HEK293 (cell line): Measurements from ENCODE around the gene PPP2CA.

Experiments
- EGR2 ChIP-seq: fragments of 450-650 bp; formaldehyde crosslinking; IDR thresholded peaks from 2 replicates; pipeline ENCODE4 v1.5.1; 2016; ENCODE audit warnings: low read depth, missing biosample characterization, missing genetic modification characterization
- HOXD13 ChIP-seq: sonication (generic); formaldehyde crosslinking; IDR thresholded peaks from 2 replicates; pipeline ENCODE4 v1.8.0; 2022; ENCODE audit warnings: missing genetic modification reagents, borderline replicate concordance
- IKZF3 ChIP-seq: fragments of 450-650 bp; IDR thresholded peaks from 2 replicates; pipeline ENCODE4 v1.5.0; 2018; ENCODE audit warnings: missing biosample characterization, mild to moderate bottlenecking, missing genetic modification characterization, moderate library complexity
- MZF1 ChIP-seq: fragments of 450-650 bp; formaldehyde crosslinking; IDR thresholded peaks from 2 replicates; pipeline ENCODE4 v1.5.1; 2017; ENCODE audit warnings: missing biosample characterization, missing genetic modification characterization, borderline replicate concordance
- OSR2 ChIP-seq: fragments of 450-650 bp; formaldehyde crosslinking; IDR thresholded peaks from 2 replicates; pipeline ENCODE4 v1.5.1; 2016; ENCODE audit warnings: missing biosample characterization, missing genetic modification characterization
- RBAK ChIP-seq: fragments of 450-650 bp; formaldehyde crosslinking; IDR thresholded peaks from 2 replicates; pipeline ENCODE4 v1.5.1; 2016; ENCODE audit warnings: missing biosample characterization, missing genetic modification characterization
- SALL2 ChIP-seq: fragments of 450-650 bp; formaldehyde crosslinking; IDR thresholded peaks from 2 replicates; pipeline ENCODE4 v1.5.0; 2017; ENCODE audit warnings: missing biosample characterization, mild to moderate bottlenecking, missing genetic modification characterization, borderline replicate concordance
- SETDB1 ChIP-seq: IDR thresholded peaks from one replicate; pipeline ENCODE4 v1.6.1; 2017; ENCODE audit warnings: mild to moderate bottlenecking, low read length, moderate library complexity, mixed read lengths; ENCODE audit not compliant: insufficient read length
- SP2 ChIP-seq: fragments of 450-650 bp; formaldehyde crosslinking; IDR thresholded peaks from 2 replicates; pipeline ENCODE4 v1.5.1; 2016; ENCODE audit warnings: missing biosample characterization, missing genetic modification characterization
- WT1 ChIP-seq: fragments of 450-650 bp; formaldehyde crosslinking; IDR thresholded peaks from 2 replicates; pipeline ENCODE4 v1.5.1; 2016; ENCODE audit warnings: missing biosample characterization, missing genetic modification characterization
- ZBTB21 ChIP-seq: fragments of 450-650 bp; formaldehyde crosslinking; IDR thresholded peaks from 2 replicates; pipeline ENCODE4 v1.5.1; 2017; ENCODE audit warnings: missing biosample characterization, missing genetic modification characterization
- ZBTB26 ChIP-seq: fragments of 450-650 bp; formaldehyde crosslinking; optimal IDR thresholded peaks from 2 replicates; pipeline ENCODE3; 2016; ENCODE audit warnings: missing biosample characterization, mild to moderate bottlenecking, missing genetic modification characterization
- ZBTB49 ChIP-seq: fragments of 450-650 bp; formaldehyde crosslinking; IDR thresholded peaks from 2 replicates; pipeline ENCODE4 v1.5.1; 2016; ENCODE audit warnings: missing biosample characterization, missing genetic modification characterization, low read depth
- ZFP69B ChIP-seq: fragments of 450-650 bp; formaldehyde crosslinking; IDR thresholded peaks from 2 replicates; pipeline ENCODE4 v1.5.1; 2016; ENCODE audit warnings: missing biosample characterization, missing genetic modification characterization
- ZNF148 ChIP-seq: fragments of 450-650 bp; formaldehyde crosslinking; IDR thresholded peaks from 2 replicates; pipeline ENCODE4 v1.5.0; 2017; ENCODE audit warnings: missing biosample characterization, missing genetic modification characterization, borderline replicate concordance
- ZNF184 ChIP-seq: fragments of 450-650 bp; IDR thresholded peaks from 2 replicates; pipeline ENCODE4 v1.5.1; 2018; ENCODE audit warnings: missing biosample characterization, mild to moderate bottlenecking, missing genetic modification characterization
- ZNF280C ChIP-seq: fragments of 450-650 bp; formaldehyde crosslinking; IDR thresholded peaks from 2 replicates; pipeline ENCODE4 v1.5.1; 2016; ENCODE audit warnings: missing biosample characterization, missing genetic modification characterization
- ZNF292 ChIP-seq: fragments of 450-650 bp; formaldehyde crosslinking; IDR thresholded peaks from 2 replicates; pipeline ENCODE4 v1.5.1; 2016; ENCODE audit warnings: low read depth, missing biosample characterization, missing genetic modification characterization, borderline replicate concordance
- ZNF416 ChIP-seq: fragments of 450-650 bp; formaldehyde crosslinking; IDR thresholded peaks from 2 replicates; pipeline ENCODE4 v1.5.1; 2016; ENCODE audit warnings: missing biosample characterization, missing genetic modification characterization
- ZNF426 ChIP-seq: fragments of 450-650 bp; formaldehyde crosslinking; IDR thresholded peaks from 2 replicates; pipeline ENCODE4 v1.5.1; 2017; ENCODE audit warnings: missing biosample characterization, missing genetic modification characterization, mild to moderate bottlenecking, inconsistent platforms, moderate library complexity
- ZNF501 ChIP-seq: fragments of 450-650 bp; formaldehyde crosslinking; IDR thresholded peaks from 2 replicates; pipeline ENCODE4 v1.5.1; 2016; ENCODE audit warnings: missing biosample characterization, missing genetic modification characterization
- ZNF513 ChIP-seq: fragments of 450-650 bp; IDR thresholded peaks from 2 replicates; pipeline ENCODE4 v1.5.1; 2018; ENCODE audit warnings: missing biosample characterization, missing genetic modification characterization
- ZNF514 ChIP-seq: fragments of 450-650 bp; formaldehyde crosslinking; IDR thresholded peaks from 2 replicates; pipeline ENCODE4 v1.5.1; 2016; ENCODE audit warnings: missing biosample characterization, missing genetic modification characterization
- ZNF654 ChIP-seq: fragments of 450-650 bp; formaldehyde crosslinking; IDR thresholded peaks from 2 replicates; pipeline ENCODE4 v1.5.1; 2016; ENCODE audit warnings: low read depth, missing biosample characterization, missing genetic modification characterization
- ZNF658 ChIP-seq: fragments of 450-650 bp; formaldehyde crosslinking; IDR thresholded peaks from 2 replicates; pipeline ENCODE4; 2016; ENCODE audit warnings: missing biosample characterization, missing genetic modification characterization
- ZNF768 ChIP-seq: fragments of 450-650 bp; formaldehyde crosslinking; IDR thresholded peaks from 2 replicates; pipeline ENCODE4 v1.5.1; 2018; ENCODE audit warnings: missing biosample characterization, mild to moderate bottlenecking, missing genetic modification characterization
- ZSCAN23 ChIP-seq: fragments of 450-650 bp; formaldehyde crosslinking; IDR thresholded peaks from 2 replicates; pipeline ENCODE4 v1.5.1; 2016; ENCODE audit warnings: missing biosample characterization, missing genetic modification characterization
- ZSCAN5A ChIP-seq: fragments of 450-650 bp; formaldehyde crosslinking; IDR thresholded peaks from 2 replicates; pipeline ENCODE4 v1.5.1; 2016; ENCODE audit warnings: missing biosample characterization, missing genetic modification characterization

Gene PPP2CA

GRCh38 chr5:134176511-134177368 lies 49.1 kb downstream of the PPP2CA start, which contains the start of gene SKP1 (continued):
- no peak for TF ChIP-seq ZNF654 (tag by site-specific recombination)
- TF ChIP-seq ZFP69B (tag by site-specific recombination), result peak; percentile 47; the same call in 1 of the 2 replicates
- TF ChIP-seq EGR2 (tag by site-specific recombination), result peak; percentile 3; the same call in 1 of the 2 replicates
- no peak for TF ChIP-seq ZNF416 (tag by site-specific recombination)
- TF ChIP-seq ZBTB21 (tag by site-specific recombination), result 0 out of 2 replicates have a peak, but pooled peaks have one; percentile 6
- peak; percentile 70 for TF ChIP-seq ZBTB26 (tag by site-specific recombination)
- TF ChIP-seq ZNF292 (tag by site-specific recombination), result no peak
- peak; percentile 98 for TF ChIP-seq ZNF501
- peak; percentile 84; the same call in 1 of the 2 replicates for TF ChIP-seq HOXD13 (CRISPR knock-in tag)
- 0 out of 2 replicates have a peak, but pooled peaks have one; percentile 50 for TF ChIP-seq ZSCAN23 (tag by site-specific recombination)
- no peak for TF ChIP-seq ZNF184 (tag by site-specific recombination)
- peak; percentile 66 for TF ChIP-seq SP2 (tag by site-specific recombination)
- no peak for TF ChIP-seq ZNF768 (tag by site-specific recombination)
- no peak for TF ChIP-seq ZNF280C (tag by site-specific recombination)
- TF ChIP-seq ZSCAN5A, result peak; percentile 79; the same call in 1 of the 2 replicates
- no peak for TF ChIP-seq RBAK
- TF ChIP-seq ZNF513 (tag by site-specific recombination), result no peak
- no peak; the same call in 1 of the 2 replicates for TF ChIP-seq OSR2
- no peak for TF ChIP-seq ZNF148 (tag by site-specific recombination)
- TF ChIP-seq SETDB1, result no peak
- TF ChIP-seq ZNF426 (tag by site-specific recombination), result no peak
- TF ChIP-seq IKZF3, result no peak
- TF ChIP-seq ZNF514 (tag by site-specific recombination), result no peak
- TF ChIP-seq WT1, result no peak
- TF ChIP-seq MZF1, result no peak
- no peak for TF ChIP-seq SALL2 (tag by site-specific recombination)
- 0 out of 2 replicates have a peak, but pooled peaks have one; percentile 10 for TF ChIP-seq ZNF658 (tag by site-specific recombination)
- no peak for TF ChIP-seq ZBTB49
